Kidney epithelial cell (primary cell): ENCODE results near the gene TRIM56. TPM values are rescaled to one million over a fixed set of nuclear protein-coding genes. Genes with fewer than 3 reads are reported as not detected.

ENCODE experiments used
- DNase-seq: peaks from one replicate; pipeline ENCODE4 v3.0.0-alpha.2; 2010; ENCODE audit warnings: low read depth
- H3K27me3 ChIP-seq: 2 replicates; pipeline ENCODE4 v1.6.0; 2011; ENCODE audit warnings: low read length; ENCODE audit not compliant: control insufficient read depth, insufficient read depth
- H3K36me3 ChIP-seq: 2 replicates; pipeline ENCODE4 v1.5.1; 2011; ENCODE audit warnings: low read length; ENCODE audit not compliant: control insufficient read depth, insufficient read depth
- H3K4me3 ChIP-seq: 2 replicates; pipeline ENCODE4 v1.5.1; 2011; ENCODE audit warnings: low read depth, mild to moderate bottlenecking, control low read depth, low read length
- total RNA-seq: library from RNA; depleted of rRNA; stranded (reverse); fragments of >200 nt; gene quantifications from 2 replicates; pipeline ENCODE4 v1.2.3, GENCODE V29; 2015
- TF ChIP-seq, protein P1 (sequence below): IDR thresholded peaks from 2 replicates; pipeline ENCODE4 v1.5.1; 2011; ENCODE audit warnings: mild to moderate bottlenecking, moderate library complexity, low read length, control low read depth, inconsistent platforms; ENCODE audit not compliant: insufficient read depth, poor library complexity, severe bottlenecking

The TRIM56 gene
- total RNA-seq, 1 donor from 2014 or later = 16.7 TPM

DNA sequence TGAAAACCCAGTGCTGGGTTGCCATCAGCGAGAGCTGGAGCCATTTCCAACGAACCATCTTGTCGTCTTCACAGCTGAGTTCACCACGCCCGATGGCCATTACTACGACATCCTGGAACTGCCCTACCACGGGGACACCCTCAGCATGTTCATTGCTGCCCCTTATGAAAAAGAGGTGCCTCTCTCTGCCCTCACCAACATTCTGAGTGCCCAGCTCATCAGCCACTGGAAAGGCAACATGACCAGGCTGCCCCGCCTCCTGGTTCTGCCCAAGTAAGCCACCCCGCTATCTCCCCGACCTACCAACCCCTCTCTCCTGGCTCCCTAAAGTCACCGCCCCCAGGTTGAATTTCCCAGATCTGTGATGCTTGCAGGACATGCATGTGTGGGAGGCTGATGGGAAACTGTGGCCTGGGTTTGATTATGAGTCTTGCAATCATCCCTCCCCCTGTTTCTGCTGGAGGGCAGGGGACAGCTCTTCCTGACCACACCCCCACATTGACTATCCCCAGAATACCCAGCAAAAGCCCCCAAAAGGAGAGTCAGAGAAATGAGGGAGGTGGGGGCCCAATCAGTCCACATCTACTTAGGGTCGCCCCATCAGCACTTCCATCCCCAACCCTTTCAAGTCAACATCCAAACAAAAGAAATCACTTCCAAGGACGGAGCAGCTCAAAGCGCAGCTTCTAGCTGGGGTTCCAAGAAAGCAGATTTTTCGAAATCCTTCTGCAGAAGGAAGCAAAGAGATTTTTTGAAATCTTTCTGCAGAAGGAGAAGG, 48.5 kb downstream of the TRIM56 start:
- no peak for DNase-seq
- TF ChIP-seq, protein P1, sequence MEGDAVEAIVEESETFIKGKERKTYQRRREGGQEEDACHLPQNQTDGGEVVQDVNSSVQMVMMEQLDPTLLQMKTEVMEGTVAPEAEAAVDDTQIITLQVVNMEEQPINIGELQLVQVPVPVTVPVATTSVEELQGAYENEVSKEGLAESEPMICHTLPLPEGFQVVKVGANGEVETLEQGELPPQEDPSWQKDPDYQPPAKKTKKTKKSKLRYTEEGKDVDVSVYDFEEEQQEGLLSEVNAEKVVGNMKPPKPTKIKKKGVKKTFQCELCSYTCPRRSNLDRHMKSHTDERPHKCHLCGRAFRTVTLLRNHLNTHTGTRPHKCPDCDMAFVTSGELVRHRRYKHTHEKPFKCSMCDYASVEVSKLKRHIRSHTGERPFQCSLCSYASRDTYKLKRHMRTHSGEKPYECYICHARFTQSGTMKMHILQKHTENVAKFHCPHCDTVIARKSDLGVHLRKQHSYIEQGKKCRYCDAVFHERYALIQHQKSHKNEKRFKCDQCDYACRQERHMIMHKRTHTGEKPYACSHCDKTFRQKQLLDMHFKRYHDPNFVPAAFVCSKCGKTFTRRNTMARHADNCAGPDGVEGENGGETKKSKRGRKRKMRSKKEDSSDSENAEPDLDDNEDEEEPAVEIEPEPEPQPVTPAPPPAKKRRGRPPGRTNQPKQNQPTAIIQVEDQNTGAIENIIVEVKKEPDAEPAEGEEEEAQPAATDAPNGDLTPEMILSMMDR = no peak
- Histone ChIP-seq H3K4me3 (no peak overlapping the region), H3K27me3 (no peaks in the 10 kb centered on the region), H3K36me3 (no peaks in the 10 kb centered on the region)

DNA sequence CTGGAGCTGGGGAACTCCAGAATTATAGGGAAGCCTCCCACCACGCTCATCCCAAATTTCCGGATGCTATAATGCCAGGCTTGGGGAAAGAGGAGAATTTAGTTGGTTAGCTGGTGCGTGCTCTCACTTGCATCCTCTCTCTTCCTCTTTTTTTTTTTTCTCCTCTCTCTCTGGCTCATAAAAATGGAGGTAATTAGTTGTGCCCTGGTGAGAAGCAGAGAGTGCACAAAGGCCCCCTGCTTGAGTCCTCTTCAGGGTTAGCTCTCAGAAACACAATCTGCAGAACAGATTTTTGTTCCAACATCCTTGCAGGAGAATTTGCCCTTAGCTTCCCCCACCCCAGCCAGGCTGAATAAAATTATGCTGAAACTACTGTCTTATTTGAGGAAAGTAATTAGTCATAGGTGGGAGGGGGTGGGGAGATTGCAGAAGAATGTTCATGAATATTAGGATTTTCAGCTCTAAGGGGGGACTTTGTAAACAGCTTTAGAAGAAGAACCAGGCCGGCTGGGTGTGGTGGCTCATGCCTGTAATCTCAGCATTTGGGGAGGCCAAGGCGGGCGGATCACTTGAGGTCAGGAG, 49.2 kb downstream of the TRIM56 start:
- H3K27me3 ChIP-seq = no peaks in the 10 kb centered on the region
- TF ChIP-seq, protein P1 = no peak
- no peak for DNase-seq
- H3K4me3 ChIP-seq = no peak overlapping the region
- no peaks in the 10 kb centered on the region for H3K36me3 ChIP-seq

DNA sequence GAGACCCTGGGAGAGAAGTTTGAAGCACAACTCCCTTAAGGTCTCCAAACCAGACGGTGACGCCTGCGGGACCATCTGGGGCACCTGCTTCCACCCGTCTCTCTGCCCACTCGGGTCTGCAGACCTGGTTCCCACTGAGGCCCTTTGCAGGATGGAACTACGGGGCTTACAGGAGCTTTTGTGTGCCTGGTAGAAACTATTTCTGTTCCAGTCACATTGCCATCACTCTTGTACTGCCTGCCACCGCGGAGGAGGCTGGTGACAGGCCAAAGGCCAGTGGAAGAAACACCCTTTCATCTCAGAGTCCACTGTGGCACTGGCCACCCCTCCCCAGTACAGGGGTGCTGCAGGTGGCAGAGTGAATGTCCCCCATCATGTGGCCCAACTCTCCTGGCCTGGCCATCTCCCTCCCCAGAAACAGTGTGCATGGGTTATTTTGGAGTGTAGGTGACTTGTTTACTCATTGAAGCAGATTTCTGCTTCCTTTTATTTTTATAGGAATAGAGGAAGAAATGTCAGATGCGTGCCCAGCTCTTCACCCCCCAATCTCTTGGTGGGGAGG, 52.5 kb downstream of the TRIM56 start:
- TF ChIP-seq, protein P1 = no peak
- Histone ChIP-seq H3K4me3 (no peak overlapping the region), H3K36me3 (no peaks in the 10 kb centered on the region), H3K27me3 (no peaks in the 10 kb centered on the region)
- DNase-seq = no peak

DNA sequence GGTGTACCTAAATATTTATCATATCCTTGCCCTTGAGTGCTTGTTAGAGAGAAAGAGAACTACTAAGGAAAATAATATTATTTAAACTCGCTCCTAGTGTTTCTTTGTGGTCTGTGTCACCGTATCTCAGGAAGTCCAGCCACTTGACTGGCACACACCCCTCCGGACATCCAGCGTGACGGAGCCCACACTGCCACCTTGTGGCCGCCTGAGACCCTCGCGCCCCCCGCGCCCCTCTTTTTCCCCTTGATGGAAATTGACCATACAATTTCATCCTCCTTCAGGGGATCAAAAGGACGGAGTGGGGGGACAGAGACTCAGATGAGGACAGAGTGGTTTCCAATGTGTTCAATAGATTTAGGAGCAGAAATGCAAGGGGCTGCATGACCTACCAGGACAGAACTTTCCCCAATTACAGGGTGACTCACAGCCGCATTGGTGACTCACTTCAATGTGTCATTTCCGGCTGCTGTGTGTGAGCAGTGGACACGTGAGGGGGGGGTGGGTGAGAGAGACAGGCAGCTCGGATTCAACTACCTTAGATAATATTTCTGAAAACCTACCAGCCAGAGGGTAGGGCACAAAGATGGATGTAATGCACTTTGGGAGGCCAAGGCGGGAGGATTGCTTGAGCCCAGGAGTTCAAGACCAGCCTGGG, 53.1 kb downstream of the TRIM56 start:
- Histone ChIP-seq H3K27me3 (no peaks in the 10 kb centered on the region), H3K4me3 (no peak overlapping the region), H3K36me3 (no peaks in the 10 kb centered on the region)
- DNase-seq = peak; percentile 91
- TF ChIP-seq, protein P1 = peak; percentile 93

DNA sequence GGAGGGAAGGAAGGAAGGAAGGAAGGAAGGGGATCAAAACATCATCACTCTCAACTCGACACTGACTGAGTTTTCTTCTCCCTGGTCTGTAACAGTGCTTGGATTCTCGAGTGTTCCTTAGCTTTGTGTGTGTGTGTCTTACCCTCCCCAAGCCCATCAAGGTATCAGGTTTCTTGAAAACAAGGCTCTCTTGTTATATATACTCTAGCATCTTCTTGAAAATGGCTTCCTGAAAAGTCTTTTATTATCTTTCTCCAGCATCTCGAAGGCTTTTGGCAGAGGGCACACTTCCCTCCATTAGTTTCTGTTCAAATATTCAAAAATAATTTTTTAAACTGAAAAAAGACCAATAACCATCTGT, 55.0 kb downstream of the TRIM56 start:
- Histone ChIP-seq H3K36me3 (no peaks in the 10 kb centered on the region), H3K27me3 (no peaks in the 10 kb centered on the region), H3K4me3 (no peak overlapping the region)
- no peak for DNase-seq
- TF ChIP-seq, protein P1 = no peak
